Ovary (tissue), 3 donors: ENCODE data around the gene ISCA1.

Experiments
- CTCF ChIP-seq, 3 donors: fragments of 450-650 bp in 2 of 3; fragments of 200-600 bp in 1 of 3; IDR thresholded peaks; one replicate each; pipeline versions ENCODE4 v1.5.1 to v1.8.0; 2016 to 2022; ENCODE audit warnings: antibody characterized with exemption in 3 of 3, mild to moderate bottlenecking in 1 of 3
- EP300 ChIP-seq: sonication (generic); formaldehyde crosslinking; IDR thresholded peaks from one replicate; pipeline ENCODE4 v1.6.1; 2017; ENCODE audit warnings: antibody characterized with exemption
- POLR2A ChIP-seq: fragments of 450-650 bp; IDR thresholded peaks from one replicate; pipeline ENCODE4 v1.6.1; 2017; ENCODE audit warnings: antibody characterized with exemption, mild to moderate bottlenecking, moderate library complexity
- donor health status: DM: no; HTN: no; CAD: no.

GRCh38 chr9:86242071-86242470 lies 40.3 kb downstream of the ISCA1 start:
- TF ChIP-seq CTCF (IDR thresholded peaks at IDR 0.05) (no peak), EP300 (no peak), POLR2A (no peak)
